Astrocyte of the spinal cord (primary cell): ENCODE results near the gene NUP210.

Experiments used
- DNase-seq: peaks from one replicate; pipeline ENCODE4 v3.0.0; 2011; ENCODE audit warnings: low read depth, low spot score
- H3K4me3 ChIP-seq: 2 replicates; pipeline ENCODE4 v1.5.1; 2011; ENCODE audit warnings: low read depth, mild to moderate bottlenecking, low read length, moderate library complexity
- CTCF ChIP-seq: IDR thresholded peaks from 2 replicates; pipeline ENCODE4 v1.5.1; 2012; ENCODE audit warnings: low read depth, mild to moderate bottlenecking, low read length, inconsistent platforms
- in situ Hi-C: cut with HindIII; loops from 2 replicates; pipeline ENCODE4 v1.10.0; 2017; ENCODE audit warnings: low sequenced_read_pairs

The NUP210 gene

GRCh38 chr3:13323822-13324221 lies 96.3 kb downstream of the NUP210 start:
- in situ Hi-C loops = no loop called here
- TF ChIP-seq CTCF = no peak
- DNase-seq = no peak
- H3K4me3 ChIP-seq = no peak overlapping the region

- in situ Hi-C loops = no loop called here
- H3K4me3 ChIP-seq = no peak overlapping the region
- TF ChIP-seq CTCF = no peak
- no peak for DNase-seq
Measured at GRCh38 chr3:13322324-13322723, 97.8 kb downstream of the NUP210 start.

GRCh38 chr3:13319564-13320220 lies 100.4 kb downstream of the NUP210 start:
- no peak for DNase-seq
- no peak for TF ChIP-seq CTCF
- in situ Hi-C loops = no loop called here
- H3K4me3 ChIP-seq = no peak overlapping the region

- no peak overlapping the region for H3K4me3 ChIP-seq
- no peak for TF ChIP-seq CTCF
- in situ Hi-C loops = no loop called here
- no peak for DNase-seq
Measured at GRCh38 chr3:13318626-13319470, 101.3 kb downstream of the NUP210 start.

GRCh38 chr3:13317596-13318320 lies 102.4 kb downstream of the NUP210 start:
- in situ Hi-C loops = no loop called here
- H3K4me3 ChIP-seq = no peak overlapping the region
- DNase-seq = no peak
- no peak for TF ChIP-seq CTCF

- no peak overlapping the region for H3K4me3 ChIP-seq
- no peak for TF ChIP-seq CTCF
- in situ Hi-C loops = no loop called here
- no peak for DNase-seq
Measured at GRCh38 chr3:13316603-13317002, 103.5 kb downstream of the NUP210 start.
